GM11168 (cell line): ENCODE results near the gene WNT7B.

Experiments used
- in situ Hi-C: fragments of 300-500 bp; cut with MboI; formaldehyde crosslinking; loops from one replicate; pipeline ENCODE4 v1.12.0; 2022; ENCODE audit warnings: low sequenced_read_pairs; ENCODE audit not compliant: unreplicated experiment

WNT7B gene

DNA sequence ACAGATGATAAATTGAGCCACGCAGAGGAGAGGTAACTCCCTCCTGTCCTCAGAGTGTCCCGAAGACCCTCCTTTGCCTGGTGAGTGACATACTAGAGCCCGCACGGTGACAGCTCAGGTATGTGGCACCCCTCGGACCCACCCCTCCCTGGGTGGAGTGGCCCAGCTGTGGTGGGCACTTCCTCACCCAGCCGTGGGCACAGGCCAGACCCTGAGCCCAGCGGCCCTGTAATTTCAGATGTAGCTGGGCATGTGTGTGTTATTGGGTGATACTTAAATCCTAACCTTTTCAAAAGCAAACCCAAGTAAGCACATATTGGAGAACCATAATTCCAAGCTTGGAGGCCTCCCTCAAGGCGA is 93.2 kb downstream of the WNT7B start:
- in situ Hi-C loops: no loop called here

DNA sequence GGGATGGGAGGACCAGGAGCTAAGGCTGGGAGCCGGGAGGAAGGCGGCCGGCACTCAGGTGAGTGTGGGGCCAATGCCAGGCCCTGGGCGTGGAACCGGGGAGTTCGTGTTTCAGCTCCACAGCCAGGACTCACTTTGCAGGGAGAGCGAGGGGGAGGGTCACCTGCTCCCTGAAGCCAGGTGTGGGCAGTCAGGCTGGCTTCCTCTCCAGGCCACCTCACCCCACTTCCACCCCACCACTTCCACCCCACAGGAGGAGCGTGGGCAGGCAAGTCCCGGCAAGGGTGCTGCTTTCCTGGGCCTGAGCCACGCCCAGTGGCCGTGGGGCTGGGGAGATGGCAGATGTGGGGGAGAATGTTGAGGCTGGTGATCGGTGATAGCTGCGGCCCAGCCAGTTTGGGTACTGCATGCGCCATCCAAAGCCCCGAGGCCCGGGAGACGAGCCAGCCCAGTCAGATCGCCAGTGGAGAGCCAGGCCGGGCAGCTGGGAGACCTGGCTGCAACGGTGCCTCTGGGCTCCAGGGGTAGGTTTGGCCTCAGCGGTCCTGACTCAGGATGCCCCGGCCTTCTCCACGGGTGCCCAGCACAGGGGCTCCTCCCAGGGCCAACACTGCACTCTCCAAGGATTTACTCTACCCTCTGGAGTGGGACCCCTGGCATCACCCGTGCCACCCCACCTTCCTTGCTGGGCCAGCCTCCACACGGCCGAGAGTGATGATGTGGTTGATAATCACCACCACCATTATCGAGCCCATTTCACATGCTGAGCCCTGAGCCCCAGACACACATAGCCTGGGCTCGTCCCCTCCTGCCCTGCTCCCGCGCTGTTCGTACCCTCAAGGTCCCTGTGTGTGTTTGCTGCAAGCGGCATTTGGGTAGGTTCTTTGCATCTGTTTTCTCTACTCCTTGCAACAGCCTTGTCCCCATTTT is 93.8 kb downstream of the WNT7B start:
- in situ Hi-C loops: no loop called here

DNA sequence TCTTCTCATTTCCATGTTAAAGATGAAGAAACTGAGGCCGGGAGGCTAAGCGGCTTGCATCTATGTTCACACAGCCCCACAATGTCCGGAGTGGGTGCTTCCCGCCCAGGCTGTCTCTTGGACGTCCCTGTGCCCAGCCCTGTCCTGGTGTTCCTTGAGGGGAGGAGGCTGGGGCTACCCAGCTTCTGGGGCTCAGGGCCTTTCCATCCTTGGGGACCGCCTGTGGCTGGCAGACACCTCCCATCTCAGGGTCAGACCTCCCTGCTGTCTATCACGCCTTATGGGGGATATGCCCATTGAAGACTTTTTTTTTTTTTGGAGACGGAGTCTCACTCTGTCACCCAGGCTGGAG is 95.5 kb downstream of the WNT7B start:
- in situ Hi-C loops: no loop called here

DNA sequence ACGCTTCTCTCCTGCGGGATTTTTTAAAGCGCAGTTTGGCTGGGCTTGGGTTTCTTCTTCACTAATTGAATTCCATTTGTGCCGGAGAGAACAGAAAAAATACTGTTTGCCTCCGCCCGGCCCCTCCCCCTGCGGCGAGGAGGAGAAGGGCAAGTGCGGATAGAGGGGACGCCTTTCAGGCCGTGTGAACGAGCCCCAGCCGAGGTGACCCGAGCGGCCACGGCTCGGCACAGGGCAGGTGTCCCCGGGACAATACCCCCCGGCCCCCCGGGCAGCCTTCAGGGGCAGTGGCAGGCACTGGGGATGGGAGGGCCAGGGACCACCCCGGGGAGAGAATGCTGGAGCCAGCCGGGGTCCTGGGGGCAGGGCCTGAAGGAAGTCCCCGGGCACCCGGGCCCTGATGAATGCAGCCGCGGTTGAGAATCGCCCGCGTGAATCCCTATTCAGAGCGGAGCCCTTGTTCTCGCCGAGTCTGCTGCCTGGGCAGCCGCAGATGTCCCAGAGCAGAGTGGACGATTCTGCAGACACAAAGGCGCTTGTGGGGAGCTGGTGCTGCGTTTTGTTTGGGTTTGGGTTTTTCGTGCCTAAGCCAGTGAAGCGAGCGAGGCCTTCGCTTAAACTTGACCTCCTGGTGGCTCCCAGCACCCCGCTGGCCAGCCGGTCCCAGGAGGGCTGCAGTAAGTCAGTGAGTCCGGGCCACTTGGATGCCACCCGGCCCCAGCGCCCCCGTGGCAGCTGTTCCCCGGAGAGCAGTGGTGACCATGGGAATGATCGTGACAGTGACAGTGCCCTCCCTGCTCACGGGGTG is 96.0 kb downstream of the WNT7B start:
- in situ Hi-C loops: no loop called here

DNA sequence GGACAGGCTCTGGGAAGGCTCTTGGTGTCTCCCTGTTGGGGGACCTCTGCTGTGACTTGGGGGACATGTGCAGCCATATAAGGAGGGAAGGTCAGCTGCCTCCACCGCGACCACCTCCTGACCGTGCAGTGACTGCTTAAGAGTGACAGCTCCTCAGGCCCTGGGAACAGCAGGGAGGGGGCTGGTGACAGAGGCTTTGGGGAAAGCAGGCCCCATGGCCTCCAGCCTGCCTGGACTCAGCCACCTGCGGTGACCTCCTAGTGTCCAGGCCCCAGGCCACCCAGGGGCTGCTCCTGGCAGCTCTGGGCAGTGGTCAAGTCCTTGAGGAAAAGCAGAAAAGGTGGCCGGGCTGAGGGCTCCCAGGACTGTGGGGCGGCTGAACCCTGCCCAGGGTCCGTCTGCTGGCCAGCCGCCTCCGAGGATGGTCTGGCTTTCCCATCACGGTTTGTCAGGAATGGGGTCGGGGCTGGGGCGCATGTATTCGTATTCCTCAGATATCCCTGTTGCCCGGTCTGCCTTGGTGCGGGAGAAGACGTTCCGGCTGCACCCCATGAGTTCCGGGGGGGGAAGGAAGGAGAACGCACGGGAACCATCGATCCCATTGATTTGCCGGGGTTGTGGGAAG is 96.8 kb downstream of the WNT7B start:
- in situ Hi-C loops: no loop called here

DNA sequence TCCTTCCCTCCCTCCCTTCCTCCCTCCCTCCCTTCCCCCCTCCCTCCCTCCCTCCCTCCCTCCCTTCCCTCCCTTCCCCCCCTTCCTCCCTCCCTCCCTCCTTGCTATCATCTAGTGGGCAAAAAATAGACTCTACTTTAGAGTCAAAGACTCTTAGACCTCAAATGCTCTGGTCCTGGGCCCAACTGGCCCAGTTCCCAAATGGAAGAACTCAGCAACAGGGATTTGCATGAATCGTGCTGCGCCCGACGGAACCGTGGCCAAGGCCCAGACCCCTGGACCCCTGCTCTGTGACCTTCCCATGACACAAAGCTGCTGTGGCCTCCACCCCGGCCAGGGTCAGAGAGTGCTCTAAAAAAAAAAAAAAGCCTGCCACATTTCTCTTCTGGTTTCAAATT is 97.4 kb downstream of the WNT7B start:
- in situ Hi-C loops: no loop called here

DNA sequence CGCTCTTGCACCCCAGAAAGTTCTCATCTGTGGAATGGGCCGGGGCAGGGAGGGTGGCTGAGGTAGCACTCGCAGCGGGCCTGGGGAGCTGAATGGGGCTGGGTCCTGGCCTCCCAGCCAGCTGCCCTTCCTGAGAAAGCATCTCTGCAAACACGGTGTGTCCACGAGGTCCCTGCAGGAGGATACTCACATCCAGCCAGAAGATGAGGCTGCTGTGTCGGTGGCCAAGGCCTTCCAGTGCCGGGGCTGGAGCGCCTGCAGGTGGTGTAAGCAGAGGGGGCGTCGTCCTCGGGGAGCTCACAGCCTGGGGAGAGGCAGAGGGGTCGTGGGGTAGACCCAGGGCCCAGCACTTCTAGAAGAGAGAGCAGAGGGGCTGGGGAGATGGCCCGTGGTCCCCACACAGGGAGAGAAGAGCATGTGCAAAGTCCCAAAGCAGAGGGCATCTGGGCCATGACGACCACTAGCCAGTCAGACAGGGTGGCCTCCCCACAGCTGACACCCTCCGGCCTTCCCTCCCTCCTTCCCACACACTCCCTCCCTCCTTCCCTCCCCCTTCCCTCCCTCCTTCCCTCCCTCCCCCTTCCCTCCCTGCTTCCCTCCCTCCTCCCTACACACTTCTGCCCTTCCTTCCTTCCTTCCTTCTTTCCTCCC is 97.9 kb downstream of the WNT7B start:
- in situ Hi-C loops: no loop called here

DNA sequence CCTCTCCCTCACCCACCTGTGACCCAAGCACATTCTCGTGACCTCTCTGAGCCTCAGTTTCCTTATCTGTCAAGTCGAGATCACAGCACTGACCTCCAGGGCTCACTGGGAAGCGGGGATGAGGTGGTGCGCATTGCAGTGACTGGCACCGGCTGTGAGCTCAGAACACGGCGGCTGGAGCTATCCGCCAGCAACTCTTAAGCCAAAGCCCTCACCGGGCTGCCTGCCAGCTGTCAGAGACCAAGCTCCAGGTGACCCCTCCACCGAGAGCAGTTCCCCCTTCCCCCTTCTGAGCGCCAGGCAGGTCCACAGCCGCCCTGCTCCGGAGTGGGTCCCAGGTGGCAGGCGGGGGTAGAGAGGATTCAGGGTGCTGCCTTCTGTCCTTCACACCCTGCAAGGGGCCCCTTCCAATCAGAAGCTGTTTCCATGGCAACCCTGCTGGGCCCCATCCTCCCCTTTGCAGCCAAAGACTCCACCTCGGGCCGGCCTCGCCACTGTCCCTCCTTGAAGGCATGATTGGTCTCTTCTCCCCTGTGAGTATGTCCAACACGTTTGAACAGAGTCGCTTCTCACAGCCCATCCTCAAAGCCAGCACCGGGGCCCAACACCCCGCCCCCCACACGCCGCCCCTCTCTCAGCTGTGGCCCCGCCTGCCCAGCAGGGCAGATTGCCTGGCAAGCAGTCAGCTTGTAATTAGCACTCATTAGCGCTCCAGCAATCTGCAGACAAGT is 98.7 kb downstream of the WNT7B start:
- in situ Hi-C loops: no loop called here

DNA sequence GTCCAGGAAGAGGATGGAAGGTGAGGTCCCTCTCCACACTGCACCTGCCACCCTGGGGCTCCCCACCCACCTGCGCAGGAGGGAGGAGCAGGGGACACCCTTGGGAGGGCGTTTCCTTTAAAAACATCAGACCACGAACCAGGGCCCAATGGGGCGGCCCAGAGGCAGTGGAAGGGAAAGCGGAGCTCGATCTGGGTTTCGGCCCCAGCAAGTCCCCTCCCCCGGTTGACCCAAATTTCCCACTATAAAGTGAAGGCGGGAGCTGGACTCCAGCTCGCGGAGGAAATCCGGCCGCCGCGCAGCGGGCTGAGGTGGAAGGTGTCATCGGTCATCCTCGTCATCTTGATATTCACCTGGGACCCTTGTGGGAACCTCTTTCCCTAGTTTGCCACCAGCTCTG is 99.3 kb downstream of the WNT7B start:
- in situ Hi-C loops: no loop called here

DNA sequence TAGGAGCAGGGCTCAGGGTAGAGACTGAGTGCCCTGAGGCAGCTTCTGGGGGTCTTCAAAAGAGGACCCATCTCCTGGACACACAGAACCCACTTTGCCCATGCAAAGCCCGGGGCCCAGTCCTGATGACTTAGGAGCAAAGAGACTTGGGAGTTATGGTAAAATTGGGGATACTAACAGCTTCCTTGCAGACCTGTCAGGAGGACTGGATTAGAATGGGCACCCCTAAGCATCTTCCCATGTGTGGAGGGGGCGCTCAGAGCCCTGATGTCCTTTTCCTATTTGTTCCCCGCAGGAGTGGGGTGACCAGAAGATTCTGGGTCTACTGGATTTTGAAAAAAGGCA is 100.0 kb downstream of the WNT7B start:
- in situ Hi-C loops: no loop called here

DNA sequence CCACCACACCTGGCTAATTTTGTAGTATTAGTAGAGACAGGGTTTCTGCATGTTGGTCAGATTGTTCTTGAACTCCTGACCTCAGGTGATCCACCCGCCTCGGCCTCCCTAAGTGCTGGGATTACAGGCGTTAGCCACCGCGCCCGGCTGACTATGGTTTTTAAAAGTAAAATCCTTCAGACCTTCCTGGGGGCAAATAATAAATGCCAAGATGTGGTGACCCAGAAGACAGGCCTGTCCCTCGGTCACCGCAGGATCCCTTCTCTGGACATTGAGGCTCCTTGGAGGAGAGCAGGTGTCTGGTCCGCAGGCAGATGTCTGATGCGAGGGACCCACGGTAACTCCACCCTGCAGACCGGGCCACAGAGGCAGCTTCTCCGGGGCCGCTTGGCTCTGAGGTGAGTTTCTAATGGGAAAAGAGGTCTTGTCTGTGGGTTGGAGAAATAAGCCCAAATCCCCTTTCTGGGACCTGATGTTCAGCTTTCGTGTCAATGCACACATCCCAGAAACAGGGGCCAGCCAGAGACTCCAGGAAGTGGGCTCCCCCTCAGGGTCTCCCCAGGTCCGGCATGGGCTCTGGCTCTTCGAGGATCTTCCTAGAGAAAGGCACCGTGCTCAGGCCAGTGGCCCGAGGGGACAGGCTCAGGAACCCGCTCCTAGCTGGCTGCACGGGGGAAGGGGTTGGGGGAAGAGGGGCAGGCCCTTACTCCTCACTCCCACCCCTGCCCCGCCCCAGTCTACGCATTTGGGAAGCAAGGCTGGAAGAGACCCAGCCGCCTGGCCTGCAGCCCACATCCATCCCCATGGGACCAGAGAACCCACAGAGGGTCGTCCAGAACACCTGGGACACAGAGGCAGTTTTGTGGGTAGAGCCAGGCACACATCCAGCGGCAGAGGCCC is 100.6 kb downstream of the WNT7B start:
- in situ Hi-C loops: no loop called here

DNA sequence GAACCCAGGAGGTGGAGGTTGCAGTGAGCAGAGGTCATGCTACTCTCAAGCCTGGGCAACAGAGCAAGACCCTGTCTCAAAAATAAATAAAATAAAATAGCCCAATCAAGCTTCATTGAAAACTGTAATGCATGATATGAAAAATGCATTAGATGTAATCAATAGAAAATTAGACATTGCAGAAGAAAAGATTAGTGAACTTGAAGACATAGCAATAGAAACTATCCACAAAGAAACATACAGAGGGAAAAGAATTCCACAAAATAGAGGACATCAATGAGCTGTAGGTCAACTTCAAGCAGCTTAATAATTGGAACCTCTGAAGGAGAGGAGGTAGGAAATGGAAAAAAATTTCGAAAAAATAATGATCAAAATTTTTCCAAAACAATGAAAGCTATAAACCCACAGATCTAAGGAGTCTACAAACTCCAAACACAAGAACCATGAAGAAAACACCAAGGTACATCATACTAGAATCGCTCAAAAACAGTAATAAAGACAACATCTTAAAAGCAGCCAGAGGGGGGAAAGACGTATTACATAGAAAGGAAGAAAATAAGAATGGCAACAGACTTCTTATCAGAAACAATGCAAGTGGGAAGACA is 104.2 kb downstream of the WNT7B start:
- in situ Hi-C loops: no loop called here

DNA sequence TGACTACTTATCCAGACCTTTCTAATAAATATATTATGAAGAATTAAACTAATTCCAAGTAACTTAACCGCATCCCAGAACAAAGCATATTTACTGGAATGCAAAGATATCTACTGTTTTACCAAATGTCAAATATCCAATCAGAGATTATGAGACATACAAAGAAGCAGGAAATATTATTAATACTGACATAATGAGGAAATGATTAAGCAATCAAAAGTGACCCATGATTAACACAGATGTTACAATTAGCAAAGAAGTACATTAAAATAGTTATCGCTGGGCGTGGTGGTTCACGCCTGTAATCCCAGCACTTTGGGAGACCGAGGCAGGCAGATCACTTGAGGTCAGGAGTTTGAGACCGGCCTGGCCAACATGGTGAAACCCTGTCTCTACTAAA is 105.2 kb downstream of the WNT7B start:
- in situ Hi-C loops: no loop called here
